Right cardiac atrium (tissue), 5 donors: Measurements from ENCODE around the gene UNK. TPM values are rescaled to one million over a fixed set of nuclear protein-coding genes. Genes with fewer than 3 reads are reported as not detected.
A peak's percentile ranks its signal among the peaks of the same experiment; 100 is the strongest.

Experiments used
- ATAC-seq, 2 donors: fragments of 200-7000 bp; cut with Tn5 transposase; one replicate each; pipeline versions ENCODE4 v1.8.0 to v1.9.1; 2020; ENCODE audit warnings: moderate library complexity in 2 of 2, mild to moderate bottlenecking in 1 of 2
- DNase-seq, 3 donors: peaks; one replicate each; pipeline ENCODE4 v3.0.0-alpha.2; 2020
- H3K27ac ChIP-seq: one replicate; pipeline ENCODE4 v1.5.1; 2013; ENCODE audit warnings: mild to moderate bottlenecking, low read length, control low read depth, moderate library complexity
- H3K27me3 ChIP-seq: one replicate; pipeline ENCODE4 v1.6.1; 2013; ENCODE audit not compliant: control insufficient read depth, insufficient read depth
- H3K4me1 ChIP-seq: one replicate; pipeline ENCODE4 v1.6.1; 2013; ENCODE audit warnings: low read length; ENCODE audit not compliant: control insufficient read depth, insufficient read depth
- H3K4me3 ChIP-seq: one replicate; pipeline ENCODE4 v1.5.1; 2013; ENCODE audit warnings: low read length, control low read depth
- H3K9me3 ChIP-seq: one replicate; pipeline ENCODE4 v1.6.1; 2013; ENCODE audit warnings: low read length; ENCODE audit not compliant: control insufficient read depth
- WGBS: extraction: QIAGEN DNeasy Blood & Tissue Kit; methylation state at CpG from one replicate; pipeline ENCODE4 v1.1.7; 2013; 5-methylcytosine and 5-hydroxymethylcytosine counted together
- intact Hi-C, 4 donors: fragments of 100-400 bp; cut with DNase I; formaldehyde crosslinking; loops; one replicate each; pipeline versions ENCODE4 v1.11.0 to v1.14.0; 2022 to 2023
- polyA plus RNA-seq: library from polyadenylated mRNA; stranded (reverse); fragments of 200-250 nt; gene quantifications from one replicate; pipeline ENCODE4 v1.2.3, GENCODE V29; 2013
- total RNA-seq, 4 donors: library from RNA; stranded (reverse); fragmentation: NEBNext Ultra II Directional; extraction: Animal tissue kit (Norgen Biotek cat#: 25700); gene quantifications; one replicate each; pipeline ENCODE4 v1.2.1, GENCODE V29; 2021
- donor health status: healthy with polysubstance abuse.
- donor health status: DM: no; HTN: yes; CAD: no.
- donor health status: DM: no; HTN: no; CAD: no.
- donor health status: DM: no; HTN: yes; CAD: no; lungs with severe emphysema.
- donor health status: DM: yes; HTN: yes; CAD: no.

Gene UNK
- total and polyA plus RNA-seq, 5 donors, result 18.2 to 22.5 (median 20.4) TPM

DNA sequence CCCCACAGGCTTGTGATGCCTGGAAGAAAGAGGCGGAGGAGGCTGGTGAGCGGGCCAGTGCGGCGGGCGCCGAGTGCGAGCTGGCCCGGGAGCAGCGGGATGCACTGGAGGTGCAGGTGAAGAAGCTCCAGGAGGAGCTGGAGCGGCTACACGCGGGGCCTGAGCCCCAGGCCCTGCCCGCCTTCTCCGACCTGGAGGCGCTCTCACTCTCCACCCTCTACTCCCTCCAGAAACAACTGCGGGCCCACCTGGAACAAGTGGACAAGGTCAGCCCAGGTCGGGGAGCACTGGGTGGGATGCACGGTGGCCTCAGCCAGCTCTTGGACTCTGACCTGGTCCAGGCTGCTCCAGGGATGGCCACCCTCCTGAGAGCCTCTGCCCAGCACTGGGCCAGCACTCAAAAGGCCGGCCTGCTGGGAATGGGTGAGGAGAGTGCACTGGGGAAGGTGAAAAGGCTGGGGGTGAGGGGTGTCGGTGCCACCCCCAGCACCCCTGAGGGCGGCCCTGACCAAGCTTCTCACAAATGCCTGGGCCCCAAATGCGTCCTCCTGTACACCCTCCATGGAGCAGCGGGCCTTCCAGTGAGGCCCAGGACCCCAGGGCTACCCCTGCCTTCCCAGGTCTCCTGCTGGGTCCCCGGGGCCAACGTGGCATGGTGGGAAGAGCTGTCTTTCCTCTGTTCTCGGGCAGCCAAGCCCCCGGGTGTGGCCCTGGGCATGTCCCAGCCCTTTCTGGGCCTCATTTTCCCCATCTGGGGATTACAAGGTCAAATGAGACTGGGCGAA is 38.8 kb downstream of the UNK start:
- intact Hi-C loops, result no loop called here
- WGBS, result 86% methylated on average over 28 of the region's 28 CpGs

DNA sequence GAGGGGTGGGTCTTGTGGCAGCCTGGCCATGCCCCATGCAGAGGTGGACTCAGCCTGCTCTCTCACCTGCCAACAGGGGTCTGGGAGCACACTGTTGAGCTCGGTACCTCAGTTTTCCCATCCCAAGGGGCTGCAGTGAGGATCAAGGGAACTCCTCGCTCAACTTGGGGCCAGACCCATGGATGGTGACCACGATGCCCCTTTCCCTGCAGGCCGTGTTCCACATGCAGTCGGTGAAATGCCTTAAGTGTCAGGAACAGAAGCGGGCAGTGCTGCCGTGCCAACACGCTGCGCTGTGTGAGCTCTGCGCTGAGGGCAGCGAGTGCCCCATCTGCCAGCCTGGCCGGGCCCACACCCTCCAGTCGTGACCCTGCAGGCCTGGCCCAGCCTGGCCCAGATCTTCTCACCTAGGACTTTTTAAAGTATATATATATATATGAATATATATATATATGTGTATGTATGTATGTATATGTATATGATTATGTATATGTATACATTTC is 39.5 kb downstream of the UNK start:
- ATAC-seq (no peak), DNase-seq (no peak)
- Histone ChIP-seq H3K27ac (no peak overlapping the region), H3K4me3 (no peak overlapping the region), H3K4me1 (peaks cover 9% of the 10 kb centered on the region), H3K27me3 (no peaks in the 10 kb centered on the region), H3K9me3 (no peaks in the 10 kb centered on the region)
- intact Hi-C loops, result no loop called here
- WGBS, result 91% methylated on average over 13 of the region's 13 CpGs

More for the DNA sequence above, 38.8 kb downstream of the UNK start:
- H3K4me3 ChIP-seq, result no peak overlapping the region
- H3K4me1 ChIP-seq, result peaks cover 9% of the 10 kb centered on the region
- ATAC-seq, result no peak
- peak in 2 of 3 donors; percentile 40 to 53 for DNase-seq
- no peaks in the 10 kb centered on the region for H3K27me3 ChIP-seq
- H3K9me3 ChIP-seq, result no peaks in the 10 kb centered on the region
- H3K27ac ChIP-seq, result no peak overlapping the region

DNA sequence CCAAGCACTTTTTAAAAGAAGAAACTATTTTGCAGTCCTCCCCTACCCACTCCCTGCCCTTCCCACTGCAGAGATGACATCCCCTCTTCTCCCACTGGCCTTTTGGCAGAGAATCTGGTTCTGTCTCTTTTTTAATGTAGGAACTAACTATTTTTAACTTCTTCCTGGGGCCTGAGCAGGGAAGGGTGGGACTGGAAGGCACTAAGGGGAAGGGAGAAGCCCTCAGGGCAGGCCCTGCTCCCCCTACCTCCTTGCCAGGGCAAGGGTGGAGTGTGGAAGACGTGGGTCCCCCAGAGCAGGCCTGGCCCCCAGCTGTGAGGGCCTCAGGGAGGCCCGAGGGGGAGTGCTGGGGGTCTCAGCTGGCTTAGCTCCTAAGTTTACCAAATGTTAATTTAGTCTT is 40.1 kb downstream of the UNK start:
- DNase-seq, result no peak
- ATAC-seq, result no peak
- Histone ChIP-seq H3K27me3 (no peaks in the 10 kb centered on the region), H3K4me1 (peaks cover 9% of the 10 kb centered on the region), H3K4me3 (no peak overlapping the region), H3K27ac (no peak overlapping the region), H3K9me3 (no peaks in the 10 kb centered on the region)
- intact Hi-C loops, result loop anchor here in 1 of 4 donors (5.0 kb wide), 1 partner anchor 37 kb away; no protein-coding TSS in a partner anchor
- 35% methylated on average over 2 of the region's 2 CpGs for WGBS

DNA sequence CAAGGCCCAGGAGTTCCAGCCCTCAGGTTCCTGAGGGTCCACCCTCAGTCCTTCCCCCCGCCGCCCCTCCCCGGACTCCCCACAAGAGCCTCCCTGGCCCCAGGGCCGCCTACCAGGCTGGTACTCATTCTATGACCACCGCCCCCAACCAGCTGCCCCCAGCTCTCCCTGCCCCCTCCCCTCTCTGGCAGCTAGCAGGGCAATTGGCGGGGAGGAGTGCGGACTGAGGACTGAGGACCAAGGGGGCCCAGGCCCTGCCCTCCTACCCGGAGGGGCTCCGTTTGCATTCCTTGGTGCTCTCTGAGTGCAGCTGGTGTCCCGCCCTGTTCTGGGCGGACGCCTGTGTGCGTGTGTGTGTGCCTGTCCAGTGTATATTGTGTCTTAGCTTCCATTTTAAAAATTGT is 40.5 kb downstream of the UNK start:
- H3K4me1 ChIP-seq, result peaks cover 9% of the 10 kb centered on the region
- no peak overlapping the region for H3K4me3 ChIP-seq
- no peaks in the 10 kb centered on the region for H3K9me3 ChIP-seq
- ATAC-seq, result no peak
- 86% methylated on average over 13 of the region's 13 CpGs for WGBS
- intact Hi-C loops, result loop anchor here in 1 of 4 donors (5.0 kb wide), 1 partner anchor 38 kb away; no protein-coding TSS in a partner anchor
- no peaks in the 10 kb centered on the region for H3K27me3 ChIP-seq
- peak in 2 of 3 donors; percentile 55 to 64 for DNase-seq
- no peak overlapping the region for H3K27ac ChIP-seq

DNA sequence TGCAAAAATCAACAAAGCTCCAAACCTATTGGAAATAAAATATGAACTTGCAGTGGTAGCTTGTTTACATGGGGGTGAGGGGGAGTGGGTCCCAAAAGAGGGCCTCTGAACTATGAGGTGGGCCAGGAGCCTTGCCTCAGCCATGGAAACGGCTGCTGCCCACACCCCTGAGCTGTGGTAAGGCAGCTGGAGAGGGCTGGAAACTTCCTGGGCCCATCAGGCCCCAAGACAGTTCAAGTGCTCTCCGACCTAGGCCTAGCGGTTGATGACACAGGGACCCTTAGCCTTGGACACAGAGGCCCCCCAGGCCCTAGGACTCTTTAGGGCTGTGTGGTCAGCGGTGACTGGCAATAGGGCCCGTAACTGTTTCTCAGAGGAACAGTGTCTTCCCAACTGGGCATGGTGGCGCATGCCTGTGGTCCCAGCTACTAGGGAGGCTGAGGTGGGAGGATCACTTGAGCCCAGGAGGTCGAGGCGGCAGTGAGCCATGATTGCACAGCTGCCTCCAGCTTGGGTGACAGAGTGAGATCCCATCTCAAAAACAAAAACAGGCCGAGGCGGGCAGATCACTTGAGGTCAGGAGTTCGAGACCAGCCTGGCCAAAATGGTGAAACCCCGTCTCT is 41.3 kb downstream of the UNK start:
- H3K27ac ChIP-seq, result no peak overlapping the region
- DNase-seq (peak in 1 of 3 donors; percentile 17), ATAC-seq (no peak)
- no peaks in the 10 kb centered on the region for H3K9me3 ChIP-seq
- intact Hi-C loops, result loop anchor here in 1 of 4 donors (5.0 kb wide), 1 partner anchor 39 kb away; no protein-coding TSS in a partner anchor
- peaks cover 9% of the 10 kb centered on the region for H3K4me1 ChIP-seq
- H3K27me3 ChIP-seq, result no peaks in the 10 kb centered on the region
- H3K4me3 ChIP-seq, result no peak overlapping the region
- 90% methylated on average over 12 of the region's 12 CpGs for WGBS

DNA sequence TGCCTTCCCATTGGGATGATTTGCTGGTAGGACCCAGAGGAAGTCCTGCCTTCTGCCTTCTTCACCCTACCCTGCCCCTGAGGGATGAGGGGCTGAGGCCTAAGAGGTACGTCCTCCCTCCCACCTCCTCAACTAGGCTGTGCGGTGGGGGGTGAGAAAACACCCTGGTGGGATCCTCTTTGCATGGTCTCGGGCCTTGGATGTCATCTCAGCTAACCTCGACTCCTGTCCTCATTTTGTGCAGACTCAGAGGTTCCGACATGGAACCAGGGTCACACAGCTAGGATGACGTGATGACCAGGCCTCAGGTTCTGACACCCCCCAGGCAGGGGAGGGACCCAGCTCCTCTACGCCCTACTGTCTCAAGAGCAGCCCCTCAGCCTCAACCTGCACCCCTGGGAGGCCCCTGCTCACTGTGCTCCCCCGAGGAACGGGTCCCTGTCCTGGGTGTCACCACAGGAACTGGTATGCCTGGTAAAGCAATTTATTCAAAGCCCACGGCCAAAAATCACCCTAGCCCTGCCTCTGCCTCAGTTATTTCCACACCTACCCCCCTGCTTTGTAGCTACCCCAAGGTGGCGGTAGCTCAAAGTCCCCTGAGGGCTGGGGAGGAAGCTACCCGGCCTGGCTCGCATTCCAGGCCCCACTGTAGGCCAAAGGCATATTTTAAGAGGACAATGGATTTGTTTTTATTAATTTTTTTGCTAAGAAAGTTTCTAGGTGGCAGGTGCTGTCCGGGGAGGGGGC is 42.1 kb downstream of the UNK start:
- Histone ChIP-seq H3K9me3 (no peaks in the 10 kb centered on the region), H3K4me3 (no peak overlapping the region), H3K27me3 (no peaks in the 10 kb centered on the region), H3K4me1 (peaks cover 9% of the 10 kb centered on the region), H3K27ac (peak overlapping the region; percentile 44)
- intact Hi-C loops, result loop anchor here in 1 of 4 donors (5.0 kb wide), 1 partner anchor 39 kb away; no protein-coding TSS in a partner anchor
- ATAC-seq, result peak in 1 of 2 donors; percentile 2
- 64% methylated on average over 14 of the region's 14 CpGs for WGBS
- DNase-seq, result peak in 2 of 3 donors; percentile 51 to 53

DNA sequence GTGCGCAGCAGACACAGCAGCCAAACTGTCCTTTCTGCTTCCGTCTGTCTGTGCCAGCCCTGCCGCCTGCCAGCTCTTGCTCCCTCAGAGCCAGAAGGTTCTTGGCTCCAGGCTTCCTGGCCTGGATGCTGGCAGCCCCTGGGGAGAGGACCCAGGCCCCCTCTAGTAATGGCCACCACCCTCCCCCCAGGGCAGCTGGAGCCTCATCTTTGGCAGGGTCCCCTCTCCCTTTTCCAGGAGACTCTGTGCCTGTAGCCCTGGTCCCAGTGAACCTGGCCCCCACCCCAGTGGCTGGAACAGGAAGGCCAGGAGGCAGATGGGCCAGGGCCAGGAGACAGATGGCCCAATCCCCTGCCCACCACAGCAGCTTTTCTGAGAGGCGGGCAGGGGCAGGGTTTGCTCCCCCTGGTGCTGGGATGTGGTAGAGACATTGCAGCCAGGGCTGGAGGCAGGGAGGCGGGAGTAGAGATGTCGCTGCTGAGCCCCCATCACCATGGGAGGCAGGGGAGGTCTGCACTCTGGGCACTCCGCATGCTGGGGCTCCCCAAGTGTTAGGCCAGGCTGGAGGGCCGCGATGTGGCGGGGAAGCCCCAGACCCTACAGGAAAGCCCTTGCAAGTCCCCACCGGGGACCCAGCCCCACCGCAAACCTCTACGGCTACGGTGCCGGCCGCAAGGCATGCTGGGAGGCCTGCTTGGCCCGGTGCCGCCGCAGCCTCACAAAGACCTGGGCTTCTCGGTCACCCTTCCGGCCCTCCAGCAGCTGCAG is 42.9 kb downstream of the UNK start:
- Histone ChIP-seq H3K27me3 (no peaks in the 10 kb centered on the region), H3K27ac (peak overlapping the region; percentile 44), H3K9me3 (no peaks in the 10 kb centered on the region), H3K4me3 (no peak overlapping the region), H3K4me1 (peaks cover 9% of the 10 kb centered on the region)
- DNase-seq (peak; percentile 76 to 91 (median 89)), ATAC-seq (peak; percentile 58 to 75)
- intact Hi-C loops, result loop anchor here in 1 of 4 donors (5.0 kb wide), 1 partner anchor 40 kb away; no protein-coding TSS in a partner anchor
- WGBS, result 14% methylated on average over 21 of the region's 21 CpGs

DNA sequence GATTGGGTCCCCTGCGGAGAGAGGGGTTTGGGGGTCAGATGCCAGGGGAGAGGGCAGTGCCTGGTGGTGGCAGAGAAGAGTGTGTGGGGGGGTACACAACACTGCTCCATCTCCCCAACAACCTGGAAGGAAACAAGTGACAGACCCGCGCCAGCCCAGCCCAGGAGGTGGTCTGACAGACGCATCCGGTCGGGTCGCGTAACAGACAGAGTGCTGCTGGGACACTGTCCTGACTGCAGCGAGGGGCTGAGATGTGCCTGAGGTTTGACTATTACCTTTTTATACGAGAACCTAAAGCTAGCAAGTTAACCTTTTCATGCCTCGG is 43.4 kb downstream of the UNK start:
- Histone ChIP-seq H3K4me3 (no peak overlapping the region), H3K4me1 (peaks cover 9% of the 10 kb centered on the region), H3K27ac (peak overlapping the region; percentile 44), H3K9me3 (no peaks in the 10 kb centered on the region), H3K27me3 (no peaks in the 10 kb centered on the region)
- WGBS, result 21% methylated on average over 11 of the region's 11 CpGs
- DNase-seq (no peak), ATAC-seq (peak in 1 of 2 donors; percentile 1)
- intact Hi-C loops, result loop anchor here in 1 of 4 donors (5.0 kb wide), 1 partner anchor 41 kb away; no protein-coding TSS in a partner anchor

DNA sequence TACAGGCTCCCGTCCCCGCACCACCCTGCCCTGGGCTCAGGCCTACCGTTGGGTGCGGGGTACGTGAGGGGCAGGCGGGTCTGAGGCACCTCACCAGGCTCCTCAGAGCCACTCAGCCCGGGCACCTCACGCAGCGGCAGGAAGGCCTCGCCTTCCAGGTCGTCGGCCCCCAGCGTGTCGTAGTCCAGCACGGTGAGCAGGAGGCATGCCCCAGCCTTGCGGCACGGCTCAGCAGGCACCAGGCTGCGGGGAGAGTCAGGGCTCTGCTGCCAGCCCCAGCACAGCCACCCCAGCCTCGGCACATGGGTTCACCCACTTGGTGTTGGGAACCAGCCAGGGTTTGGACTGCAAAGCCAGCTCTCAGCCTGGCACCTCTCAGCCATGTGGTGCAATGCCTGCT is 44.1 kb downstream of the UNK start:
- 91% methylated on average over 19 of the region's 19 CpGs for WGBS
- no peaks in the 10 kb centered on the region for H3K9me3 ChIP-seq
- H3K4me1 ChIP-seq, result peaks cover 9% of the 10 kb centered on the region
- DNase-seq (peak in 1 of 3 donors; percentile 61), ATAC-seq (no peak)
- H3K4me3 ChIP-seq, result no peak overlapping the region
- intact Hi-C loops, result loop anchor here in 1 of 4 donors (5.0 kb wide), 1 partner anchor 41 kb away; no protein-coding TSS in a partner anchor
- H3K27ac ChIP-seq, result no peak overlapping the region
- no peaks in the 10 kb centered on the region for H3K27me3 ChIP-seq

DNA sequence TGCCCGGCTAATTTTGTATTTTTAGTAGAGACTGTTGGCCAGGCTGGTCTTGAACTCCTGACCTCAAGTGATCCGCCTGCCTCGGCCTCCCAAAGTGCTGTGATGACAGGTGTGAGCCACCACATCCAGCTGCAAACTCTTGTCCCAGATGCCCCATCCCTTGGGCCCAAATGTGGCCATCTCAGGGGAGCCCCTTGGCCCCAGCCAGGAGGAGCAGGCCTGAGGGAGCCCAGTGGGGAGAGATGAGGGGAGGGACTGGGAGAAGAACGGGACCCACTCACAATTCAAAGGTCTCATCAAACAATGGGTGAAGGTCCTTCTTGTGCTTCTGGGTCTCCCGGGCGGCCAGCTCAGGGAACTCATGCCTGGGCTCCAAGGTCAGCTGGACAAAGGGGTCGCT is 45.1 kb downstream of the UNK start:
- no peak for DNase-seq
- Histone ChIP-seq H3K27me3 (no peaks in the 10 kb centered on the region), H3K9me3 (no peaks in the 10 kb centered on the region), H3K4me3 (no peak overlapping the region), H3K4me1 (peaks cover 9% of the 10 kb centered on the region), H3K27ac (no peak overlapping the region)
- intact Hi-C loops, result loop anchor here in 1 of 4 donors (5.0 kb wide), 1 partner anchor 42 kb away; no protein-coding TSS in a partner anchor
- no peak for ATAC-seq
- WGBS, result 88% methylated on average over 7 of the region's 7 CpGs
